ENCODE measurements around the gene IP6K3.

IP6K3 gene

DNA sequence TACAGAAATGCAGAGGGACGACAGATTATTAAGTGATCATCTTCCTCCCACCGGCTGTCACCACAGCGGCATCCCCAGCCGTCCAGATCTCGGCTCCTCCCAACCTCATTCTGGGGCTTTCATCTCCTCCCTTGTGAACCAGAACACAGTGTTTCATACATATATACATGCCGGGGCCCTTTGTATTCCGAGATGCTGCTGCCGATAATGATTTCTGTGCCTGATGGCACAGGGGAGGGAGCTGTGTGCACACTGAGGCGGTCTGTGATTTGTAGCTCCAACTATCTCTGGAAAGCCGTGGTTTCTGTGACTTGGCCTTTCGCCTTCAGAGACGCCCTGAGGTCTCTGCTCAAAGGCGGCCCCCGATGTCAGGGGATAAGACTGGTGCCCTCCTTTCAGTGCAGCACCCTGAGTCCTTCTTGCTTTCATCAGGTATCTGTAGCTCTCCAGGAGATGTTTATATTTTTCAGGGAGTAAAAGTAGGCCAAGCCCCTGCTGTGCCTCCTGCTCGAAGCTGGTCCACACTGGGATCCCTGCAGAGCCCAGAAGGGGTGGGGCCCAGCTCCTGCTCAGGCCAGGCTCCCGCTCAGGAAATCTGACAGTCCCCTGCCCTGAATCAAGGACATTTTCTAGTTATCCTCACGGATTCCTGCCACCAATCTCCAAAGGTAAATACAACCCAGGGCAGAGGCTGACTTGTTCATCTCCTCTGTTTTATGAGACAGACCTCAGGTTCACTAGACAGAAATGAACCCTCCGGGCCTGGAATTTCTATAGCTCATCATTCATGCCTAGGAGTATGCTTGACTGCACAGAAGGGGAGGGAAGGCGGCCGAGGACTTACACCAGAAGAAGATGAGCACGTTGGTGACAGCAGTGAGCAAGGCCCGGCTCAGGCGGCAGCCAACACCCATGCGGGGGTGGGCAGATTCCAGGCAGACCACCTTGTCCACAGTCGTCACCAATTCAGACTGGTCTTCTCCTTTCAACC lies 31.0 kb upstream of the IP6K3 start:
- no peak for DNase-seq

- no peak for DNase-seq
Observed at GRCh38 chr6:33776764-33777163, 30.1 kb upstream of the IP6K3 start.

GRCh38 chr6:33776186-33776585 lies 29.5 kb upstream of the IP6K3 start:
- DNase-seq: no peak

GRCh38 chr6:33774774-33775173 lies 28.1 kb upstream of the IP6K3 start:
- no peak for DNase-seq

- DNase-seq: no peak
Observed at GRCh38 chr6:33772902-33773472, 26.3 kb upstream of the IP6K3 start.

DNA sequence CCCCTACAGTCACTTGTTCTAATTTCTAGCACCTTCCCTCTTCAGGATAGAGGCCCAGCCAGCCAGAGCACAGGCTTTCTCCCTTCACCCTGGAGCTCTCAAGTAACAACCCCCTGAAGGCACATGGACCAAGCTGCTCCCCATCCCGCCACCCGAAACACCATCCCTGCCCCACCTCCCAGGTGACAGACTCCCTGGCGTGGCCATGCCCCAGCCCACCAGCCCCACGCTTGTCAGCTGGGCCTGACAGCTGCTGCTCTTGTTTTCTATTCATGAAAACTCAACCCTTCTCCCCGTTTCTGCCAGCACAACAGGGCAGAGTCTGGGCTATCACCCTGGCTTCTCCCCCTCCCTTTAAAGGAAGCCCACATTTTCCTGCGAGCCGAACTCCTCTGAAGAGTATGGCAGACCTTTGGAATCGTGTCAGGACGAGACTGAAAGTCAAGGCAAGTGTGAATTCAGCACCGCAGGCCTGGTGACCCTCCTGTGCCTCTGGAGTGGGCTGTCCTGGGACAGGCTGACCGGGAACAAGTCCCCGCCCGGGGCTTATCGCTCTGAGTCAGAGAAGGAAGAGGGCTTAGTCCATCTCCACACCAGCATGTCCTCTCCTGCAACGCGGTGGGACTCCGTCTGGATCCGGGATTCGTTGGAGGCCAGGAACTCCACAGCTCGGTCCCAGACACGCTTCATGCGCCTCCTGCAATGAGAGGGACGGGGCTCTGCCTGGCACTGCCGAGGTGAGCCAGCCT lies 25.6 kb upstream of the IP6K3 start:
- peak; percentile 74 for DNase-seq

DNA sequence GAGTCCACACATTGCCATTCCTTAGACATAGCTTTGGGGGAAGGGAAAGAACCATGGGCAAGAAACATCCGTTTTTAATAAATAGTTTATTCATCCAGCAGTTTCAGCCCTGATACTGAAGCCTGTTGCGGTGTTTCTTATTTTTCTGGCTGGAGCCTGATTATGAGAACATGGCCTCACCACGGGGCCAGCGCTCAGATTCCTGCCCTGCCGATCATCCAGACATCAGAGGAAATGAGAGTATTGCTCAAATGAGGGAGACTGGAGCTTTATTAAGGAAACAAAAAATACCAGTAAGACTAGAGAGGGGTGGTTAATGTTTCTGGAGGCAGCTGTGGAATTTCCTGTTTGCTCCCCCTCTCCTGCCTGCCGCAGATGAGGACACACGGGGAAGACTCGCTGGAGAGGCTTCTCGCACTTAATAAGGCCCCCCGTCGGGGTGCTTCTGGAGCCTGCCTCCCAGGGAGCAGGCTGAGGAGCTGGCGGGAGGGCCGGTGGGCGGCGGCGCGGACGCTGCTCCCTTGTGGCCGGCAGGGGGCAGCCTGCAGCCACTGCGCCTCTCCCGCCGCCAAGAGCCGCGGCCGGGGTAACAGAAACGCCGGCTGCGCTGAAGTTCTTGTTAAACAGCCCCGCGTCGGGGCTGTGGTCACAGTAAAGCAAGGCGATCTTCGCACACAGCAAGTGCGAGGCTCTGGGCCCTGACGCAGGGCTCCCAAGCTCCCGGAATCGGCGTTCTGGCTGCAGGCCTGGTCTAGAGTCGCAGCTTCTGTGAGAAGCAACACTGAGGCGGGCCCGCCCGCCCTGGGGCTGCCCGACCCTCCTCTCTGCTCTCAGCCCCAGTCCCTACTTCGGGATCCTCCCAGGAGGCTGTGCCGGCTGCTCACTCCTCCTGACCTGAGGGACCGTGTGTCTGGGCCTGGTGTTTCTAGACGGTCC lies 24.7 kb upstream of the IP6K3 start:
- peak; percentile 95 for DNase-seq

- DNase-seq: no peak
Observed at GRCh38 chr6:33770833-33771145, 24.1 kb upstream of the IP6K3 start.

DNA sequence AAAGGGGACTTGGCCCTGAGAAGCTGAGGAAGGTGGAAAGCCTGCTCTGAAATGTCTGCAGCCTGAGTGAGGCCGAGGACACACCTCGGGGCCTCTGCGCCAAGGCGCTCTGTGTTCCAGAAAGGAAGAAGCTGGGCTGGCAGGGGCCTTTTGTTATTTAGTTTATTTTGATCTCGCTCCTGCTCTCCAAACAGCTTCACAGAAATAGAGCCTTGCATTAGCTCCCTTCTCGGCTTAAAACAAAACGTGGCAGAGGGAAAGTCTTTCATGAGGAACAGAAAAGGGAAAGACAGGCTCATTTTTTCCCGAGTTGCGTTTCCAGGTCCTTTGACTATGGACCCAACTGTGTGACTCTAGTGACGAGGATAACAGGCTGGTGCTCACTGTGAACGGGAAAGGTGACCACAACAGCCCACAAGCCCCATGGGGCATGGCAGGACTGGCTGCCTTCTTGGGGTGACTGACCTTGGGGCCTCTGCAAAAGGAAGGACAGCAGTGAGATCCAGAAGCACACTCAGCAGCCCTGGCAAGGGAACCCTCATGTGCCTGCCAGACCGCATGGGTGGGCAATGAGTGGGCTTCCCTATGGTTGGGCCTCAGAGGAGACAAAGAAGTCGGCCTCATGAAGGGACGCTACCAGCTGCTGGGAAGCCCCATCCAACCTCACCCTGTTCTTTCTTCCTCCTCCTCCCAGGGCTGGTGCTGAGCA lies 23.6 kb upstream of the IP6K3 start:
- DNase-seq: no peak

DNA sequence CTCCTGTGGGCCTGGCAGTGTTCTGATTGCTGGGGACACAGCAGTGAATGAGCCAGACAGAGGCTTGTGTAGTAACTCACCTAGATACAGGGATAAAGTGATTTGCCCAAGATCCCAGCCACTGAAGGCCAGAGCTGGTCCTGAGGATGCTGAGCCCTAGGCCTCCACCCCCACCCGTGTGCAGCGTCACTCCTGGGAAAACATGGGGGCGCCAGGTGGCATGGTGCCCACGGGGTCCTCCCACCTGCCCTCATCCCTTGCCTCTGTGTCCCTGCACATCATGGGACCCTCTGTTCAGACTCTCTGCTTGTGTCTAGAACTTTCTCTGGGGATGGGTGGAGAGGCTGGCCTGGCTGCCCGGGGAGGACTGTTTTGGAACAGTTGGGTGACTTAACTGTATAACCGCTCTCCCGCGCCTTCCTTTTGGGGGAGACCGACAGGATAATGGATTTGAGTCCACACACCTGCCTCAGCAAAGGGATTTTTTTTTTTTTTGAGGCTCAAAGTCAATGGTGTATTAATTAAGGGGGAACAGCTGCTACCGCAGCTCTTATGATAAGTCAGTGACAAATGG lies 22.6 kb upstream of the IP6K3 start:
- DNase-seq: no peak

- peak; percentile 94 for DNase-seq
Observed at GRCh38 chr6:33768644-33769120, 22.0 kb upstream of the IP6K3 start.

DNA sequence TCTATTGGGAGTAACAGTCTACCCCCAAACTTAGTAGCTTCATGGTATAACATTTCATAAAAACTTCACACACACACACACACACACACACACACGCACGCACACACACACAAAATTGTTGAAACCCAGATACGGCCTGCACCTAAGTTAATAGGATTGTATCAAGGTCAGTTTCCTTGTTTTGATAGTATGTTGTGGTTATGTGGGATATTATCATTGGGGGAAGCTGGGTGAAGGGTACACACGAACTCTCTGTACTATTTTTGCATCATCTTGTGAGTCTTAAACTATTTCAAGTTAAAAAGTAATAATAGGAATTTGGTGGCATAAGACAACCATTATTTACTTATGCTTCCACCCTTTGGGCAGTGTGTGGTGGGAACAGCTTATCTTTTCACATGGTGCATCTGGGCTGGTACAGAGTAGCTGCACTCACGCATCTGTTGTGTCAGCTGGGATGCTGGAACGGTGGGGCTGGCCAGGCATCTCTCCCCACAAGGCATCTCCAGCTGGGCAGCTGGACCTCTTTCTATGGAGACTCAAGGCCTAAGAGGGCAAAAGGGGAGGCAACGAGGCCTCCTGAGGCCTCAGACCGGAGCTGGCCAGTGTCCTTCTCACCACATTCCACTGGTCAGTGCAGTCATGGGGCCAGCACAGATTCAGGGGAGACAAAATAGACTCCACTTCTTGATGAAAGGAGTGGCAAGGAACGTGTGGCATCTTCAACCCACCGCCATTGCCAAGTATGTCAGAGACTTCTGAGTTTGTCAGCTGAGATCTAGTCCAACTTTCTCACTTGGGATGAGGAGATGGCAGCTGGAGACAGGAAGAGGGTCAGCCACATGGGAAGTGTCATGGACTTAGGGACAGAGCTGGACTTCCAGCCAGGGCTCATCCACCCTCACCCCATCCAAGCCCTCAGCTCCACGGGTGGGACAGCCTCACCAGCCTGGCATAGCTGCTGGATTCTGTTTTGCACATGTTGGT lies 20.5 kb upstream of the IP6K3 start:
- DNase-seq: no peak

DNA sequence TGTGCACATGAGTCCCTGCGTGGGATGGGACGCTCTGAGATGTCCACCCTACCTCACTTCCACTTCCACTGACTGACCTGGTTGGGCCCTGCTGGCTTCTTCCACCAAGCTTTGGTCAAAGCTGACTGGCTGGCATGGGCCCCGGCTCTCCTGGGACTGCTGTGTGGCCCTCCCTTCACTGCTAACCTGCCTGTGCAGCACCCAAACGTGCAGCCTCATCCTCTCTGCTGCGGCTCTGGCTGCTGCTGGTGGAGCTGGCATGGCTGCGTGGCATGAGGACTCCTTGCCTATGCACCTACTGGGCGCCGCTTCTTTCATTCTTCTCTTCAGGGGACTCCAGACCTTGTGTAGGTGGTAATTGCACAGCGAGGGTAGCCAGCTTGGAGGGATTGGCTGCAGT lies 18.7 kb upstream of the IP6K3 start:
- DNase-seq: no peak

GRCh38 chr6:33764036-33764435 lies 17.3 kb upstream of the IP6K3 start:
- no peak for DNase-seq

DNA sequence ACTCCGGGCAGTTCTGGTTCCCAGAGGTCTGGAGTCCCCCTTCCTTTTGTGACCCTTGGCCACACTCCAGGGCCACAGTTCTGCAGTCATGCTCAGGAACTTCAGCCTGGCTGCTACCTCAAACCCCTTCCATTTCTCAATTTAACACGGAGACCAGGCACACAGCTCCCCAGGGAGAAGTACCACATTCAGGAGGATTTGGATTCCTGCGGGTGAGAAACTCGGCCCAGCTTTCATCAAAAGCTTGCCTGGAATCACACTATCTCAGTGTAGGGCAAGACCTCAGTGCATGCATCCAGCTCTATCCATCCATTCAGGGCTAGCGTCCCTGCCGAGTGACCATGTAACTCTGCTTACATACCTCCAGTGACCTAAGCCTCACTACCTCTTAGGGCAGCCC lies 16.8 kb upstream of the IP6K3 start:
- no peak for DNase-seq

DNA sequence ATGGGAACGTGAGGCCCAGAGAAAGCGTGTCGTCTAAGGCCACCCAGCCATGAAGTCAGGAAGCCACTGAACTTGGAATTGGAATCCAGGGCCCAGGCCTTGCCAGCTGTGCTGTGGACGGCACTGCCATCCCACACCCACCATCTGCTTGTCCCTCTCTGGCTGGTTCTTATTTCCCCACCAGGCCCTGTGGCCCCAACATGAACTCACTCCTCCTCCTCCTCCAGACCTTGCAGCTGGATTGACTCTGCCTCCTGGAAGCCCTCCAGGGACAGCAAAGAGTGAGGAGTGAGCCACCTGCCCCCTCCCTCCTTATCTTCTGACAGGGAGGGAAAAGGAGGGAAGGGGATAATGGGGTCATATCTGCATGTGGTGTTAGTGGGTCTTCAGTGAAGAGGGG lies 16.0 kb upstream of the IP6K3 start:
- no peak for DNase-seq

- DNase-seq: peak; percentile 83
Observed at GRCh38 chr6:33761922-33762629, 15.4 kb upstream of the IP6K3 start.

- no peak for DNase-seq
Observed at GRCh38 chr6:33761581-33761921, 14.8 kb upstream of the IP6K3 start.

DNA sequence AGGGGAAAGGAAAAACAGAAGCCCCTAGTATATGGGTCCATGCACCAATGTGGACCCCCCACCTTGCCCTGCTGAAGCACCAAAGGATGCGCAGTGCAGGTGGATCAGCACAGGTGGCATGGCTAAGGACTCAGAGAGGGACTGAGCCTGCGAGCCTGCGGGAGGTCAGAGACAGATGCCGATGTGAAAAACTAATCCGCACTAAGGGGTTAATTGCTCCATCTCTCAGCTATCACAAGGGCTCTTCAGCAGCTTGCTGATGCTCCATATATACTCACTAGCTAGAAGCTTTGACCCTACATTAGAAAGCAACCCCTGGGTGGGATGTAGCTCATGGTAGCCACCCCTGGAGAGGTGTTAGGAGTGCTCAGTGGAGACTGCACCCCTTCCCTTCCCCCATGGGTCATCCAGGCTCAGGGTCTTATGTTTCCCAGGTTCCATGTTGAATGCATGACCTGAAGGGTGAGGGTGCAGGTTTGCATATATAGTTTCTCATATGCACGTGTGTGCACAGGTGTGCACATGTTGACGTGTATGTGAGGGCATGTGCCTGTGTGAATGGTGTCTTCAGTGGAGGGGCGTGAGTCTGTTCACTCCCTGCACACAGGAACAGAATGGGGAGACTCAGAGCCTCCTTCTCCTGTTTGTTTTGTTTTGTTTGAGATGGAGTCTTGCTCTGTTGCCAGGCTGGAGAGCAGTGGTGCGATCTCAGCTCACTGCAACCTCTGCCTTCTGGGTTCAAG lies 13.4 kb upstream of the IP6K3 start:
- no peak for DNase-seq

All from islet precursor cell (in vitro differentiated cells).